B cell (primary cell): ENCODE measurements around the gene CELA2A. TPM values are rescaled to one million over a fixed set of nuclear protein-coding genes. Genes with fewer than 3 reads are reported as not detected.
A peak's percentile ranks its signal among the peaks of the same experiment; 100 is the strongest.

Experiments used
- ATAC-seq: fragments of 200-7000 bp; cut with Tn5 transposase; one replicate; pipeline ENCODE4 v1.10.0; 2021; ENCODE audit warnings: low read depth, mild to moderate bottlenecking, moderate number of reproducible peaks, moderate library complexity
- CTCF ChIA-PET: fragments of 350-600 bp; sonication (Branson Sonifier 250); formaldehyde crosslinking; loops from one replicate; lab custom pipeline; 2021; ENCODE audit warnings: antibody characterized with exemption, inconsistent platforms; lab: Charles Lee
- POLR2A ChIA-PET: fragments of 350-600 bp; sonication (Branson Sonifier 250); formaldehyde crosslinking; loops from one replicate; lab custom pipeline; 2021; ENCODE audit warnings: antibody characterized with exemption; lab: Charles Lee
- DNase-seq: peaks from one replicate; pipeline ENCODE4 v3.0.0; 2013
- H2AFZ ChIP-seq: 2 replicates; pipeline ENCODE4 v1.6.1; 2012; ENCODE audit warnings: mild to moderate bottlenecking, low read depth, low read length; ENCODE audit not compliant: insufficient read depth, poor library complexity, severe bottlenecking
- H3K27ac ChIP-seq, 2 donors: 1 replicate in 1 of 2; 2 replicates in 1 of 2; pipeline ENCODE4 v1.5.1; 2012 to 2013; ENCODE audit warnings: low read length in 2 of 2, mild to moderate bottlenecking in 2 of 2, moderate library complexity in 1 of 2
- H3K27me3 ChIP-seq, 4 experiments: fragments of 200-600 bp in 1 of 4; sonication (generic) in 1 of 4; replicated peaks in 1 of 4; 1 replicate in 2 of 4; 2 replicates in 2 of 4; pipeline versions ENCODE4 v1.6.1 to v1.7.0; 2013 to 2016; ENCODE audit warnings: low read length in 3 of 4, mild to moderate bottlenecking in 2 of 4, mixed read lengths in 1 of 4, moderate library complexity in 1 of 4; ENCODE audit not compliant: insufficient read depth in 4 of 4, control insufficient read depth in 3 of 4; ENCODE audit errors: control extremely low read depth in 1 of 4
- H3K36me3 ChIP-seq, 2 experiments: replicated peaks in 1 of 2; 1 replicate in 1 of 2; 2 replicates in 1 of 2; pipeline versions ENCODE4 v1.6.1 to v1.7.1; 2013; ENCODE audit warnings: low read length in 1 of 2; ENCODE audit not compliant: insufficient read depth in 2 of 2, control insufficient read depth in 1 of 2; ENCODE audit errors: control extremely low read depth in 1 of 2, extremely low read depth in 1 of 2
- H3K4me1 ChIP-seq, 2 donors: fragments of 200-600 bp in 1 of 2; sonication (generic) in 1 of 2; 1 replicate in 1 of 2; 2 replicates in 1 of 2; pipeline versions ENCODE4 v1.5.1 to v1.6.1; 2013 to 2017; ENCODE audit warnings: low read length in 2 of 2; ENCODE audit not compliant: control insufficient read depth in 2 of 2, insufficient read depth in 2 of 2
- H3K4me2 ChIP-seq: replicated peaks from 2 replicates; pipeline ENCODE3; 2012; ENCODE audit warnings: mild to moderate bottlenecking, low read depth, low read length; ENCODE audit not compliant: poor library complexity, severe bottlenecking
- H3K4me3 ChIP-seq, 5 experiments: fragments of 200-600 bp in 1 of 5; sonication (generic) in 1 of 5; 1 replicate in 3 of 5; 2 replicates in 2 of 5; pipeline versions ENCODE4 v1.5.1 to v1.7.0; 2011 to 2016; ENCODE audit warnings: low read length in 4 of 5, mild to moderate bottlenecking in 4 of 5, low read depth in 2 of 5, control low read depth in 1 of 5, moderate library complexity in 1 of 5; ENCODE audit not compliant: insufficient read depth in 1 of 5; ENCODE audit errors: control extremely low read depth in 1 of 5, extremely low read depth in 1 of 5
- H3K79me2 ChIP-seq: fragments of 200-600 bp; sonication (generic); one replicate; pipeline ENCODE4 v1.6.0; 2016; ENCODE audit warnings: low read length; ENCODE audit not compliant: control insufficient read depth, insufficient read depth
- H3K9ac ChIP-seq: fragments of 200-600 bp; sonication (generic); 2 replicates; pipeline ENCODE4 v1.6.1; 2017; ENCODE audit warnings: mild to moderate bottlenecking, low read length, moderate library complexity
- H3K9me3 ChIP-seq, 3 donors: one replicate each; pipeline versions ENCODE4 v1.6.1 to v1.7.1; 2013; ENCODE audit warnings: low read length in 2 of 3; ENCODE audit not compliant: control insufficient read depth in 2 of 3, insufficient read depth in 1 of 3; ENCODE audit errors: control extremely low read depth in 1 of 3
- H4K20me1 ChIP-seq: 2 replicates; pipeline ENCODE4 v1.6.0; 2012; ENCODE audit warnings: mild to moderate bottlenecking, low read length; ENCODE audit not compliant: insufficient read depth, control insufficient read depth, poor library complexity, severe bottlenecking
- H3K27ac Mint-ChIP-seq: one replicate; pipeline ENCODE4 v1.8.0; 2021; ENCODE audit warnings: mixed read lengths
- H3K27me3 Mint-ChIP-seq: one replicate; pipeline ENCODE4 v1.8.0; 2021; ENCODE audit warnings: mixed read lengths
- H3K4me1 Mint-ChIP-seq: one replicate; pipeline ENCODE4 v1.8.0; 2021; ENCODE audit warnings: mixed read lengths
- H3K4me3 Mint-ChIP-seq: one replicate; pipeline ENCODE4 v1.8.0; 2021; ENCODE audit warnings: mixed read lengths
- H3K9me3 Mint-ChIP-seq: one replicate; pipeline ENCODE4 v1.8.0; 2022; ENCODE audit warnings: mixed read lengths; ENCODE audit not compliant: insufficient read depth
- CTCF ChIP-seq: fragments of 200-600 bp; IDR thresholded peaks from one replicate; pipeline ENCODE4 v1.8.0; 2022; ENCODE audit warnings: antibody characterized with exemption, mild to moderate bottlenecking
- EZH2 ChIP-seq: IDR thresholded peaks from 2 replicates; pipeline ENCODE4 v1.6.1; 2012; ENCODE audit warnings: borderline replicate concordance, low read depth, mild to moderate bottlenecking, moderate library complexity, low read length; ENCODE audit not compliant: insufficient read depth, poor library complexity, severe bottlenecking
- WGBS: methylation state at CpG from one replicate; pipeline ENCODE4 v1.1.5; 2013; ENCODE audit warnings: missing lambda C conversion rate; ENCODE audit not compliant: insufficient coverage; 5-methylcytosine and 5-hydroxymethylcytosine counted together
- intact Hi-C: fragments of 100-400 bp; cut with micrococcal nuclease; formaldehyde crosslinking; loops from one replicate; pipeline ENCODE4 v1.10.0; 2022
- polyA plus RNA-seq: library from polyadenylated mRNA; depleted of rRNA; stranded (reverse); fragments of >200 nt; gene quantifications from 2 replicates; pipeline ENCODE4 v1.2.3, GENCODE V29; 2012
- total RNA-seq, 2 donors: library from RNA; stranded (reverse); fragments of 120-200 nt in 1 of 2; gene quantifications; 1 replicate in 1 of 2; 2 replicates in 1 of 2; pipeline versions ENCODE4 v1.2.3 to v1.2.4, GENCODE V29; 2013 to 2022

Gene CELA2A
- total and polyA plus RNA-seq, 2 donors (not counting 1 experiment from before 2014, with no cell fraction given), result not detected

GRCh38 chr1:15501208-15502032 is 44.9 kb downstream of the CELA2A start:
- Histone ChIP-seq H2AFZ (no peak overlapping the region), H3K4me1 (no peaks in the 10 kb centered on the region), H4K20me1 (no peaks in the 10 kb centered on the region), H3K4me3 (no peak overlapping the region), H3K9ac (no peak overlapping the region), H3K27me3 (no peaks in the 10 kb centered on the region), H3K9me3 (peaks cover 0 to 3% (median 0%) of the 10 kb centered on the region in 3 donors), H3K36me3 (peaks cover 0 to 39% of the 10 kb centered on the region in 2 experiments), H3K4me2 (no peak overlapping the region), H3K79me2 (no peaks in the 10 kb centered on the region), H3K27ac (no peak overlapping the region)
- DNase-seq (peak; percentile 58), ATAC-seq (peak; percentile 36)
- H3K4me1 Mint-ChIP-seq, result no peaks in the 10 kb centered on the region
- no peaks in the 10 kb centered on the region for H3K9me3 Mint-ChIP-seq
- WGBS, result 35% methylated on average over 8 of the region's 17 CpGs
- CTCF ChIA-PET, result interaction anchor here (0.8 kb wide), 1 partner anchor 14 kb away, joined by 3 read pairs; no protein-coding TSS in a partner anchor
- no peak overlapping the region for H3K27ac Mint-ChIP-seq
- intact Hi-C loops, result no loop called here
- TF ChIP-seq EZH2 (no peak), CTCF (peak; percentile 79)
- H3K27me3 Mint-ChIP-seq, result no peaks in the 10 kb centered on the region
- no peak overlapping the region for H3K4me3 Mint-ChIP-seq
- POLR2A ChIA-PET, result no interaction called here

DNA sequence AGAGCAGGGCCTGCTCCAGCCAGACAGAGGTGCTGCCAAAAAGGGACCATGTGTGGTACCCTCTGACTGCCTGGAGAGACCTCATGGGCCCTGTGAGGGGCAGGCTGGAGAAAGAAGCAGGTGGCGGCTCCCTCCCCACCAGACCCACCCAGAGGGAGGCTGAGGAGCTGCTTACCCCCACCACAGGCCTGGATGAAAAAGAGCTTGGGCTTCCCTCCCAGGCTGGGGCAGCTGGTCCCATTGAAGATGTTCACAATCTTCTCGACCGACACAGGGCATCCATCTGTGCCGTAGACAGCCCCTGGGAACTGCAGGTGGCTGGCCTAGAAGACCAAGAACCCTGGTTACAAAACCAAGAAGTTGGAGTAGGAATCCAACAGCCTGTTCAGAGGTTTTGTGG is 47.9 kb downstream of the CELA2A start:
- POLR2A ChIA-PET, result interaction anchor here (0.6 kb wide), 1 partner anchor 138 kb away, joined by 3 read pairs; no protein-coding TSS in a partner anchor
- H3K79me2 ChIP-seq, result peaks cover 4% of the 10 kb centered on the region
- Mint-ChIP-seq H3K27ac (no peak overlapping the region), H3K27me3 (no peaks in the 10 kb centered on the region), H3K4me3 (no peak overlapping the region), H3K4me1 (peaks cover 8% of the 10 kb centered on the region), H3K9me3 (no peaks in the 10 kb centered on the region)
- TF ChIP-seq CTCF (no peak), EZH2 (no peak)
- no peak overlapping the region for H3K4me3 ChIP-seq
- ATAC-seq, result no peak
- H3K9ac ChIP-seq, result no peak overlapping the region
- no peak overlapping the region for H2AFZ ChIP-seq
- no peaks in the 10 kb centered on the region for H4K20me1 ChIP-seq
- DNase-seq, result no peak
- intact Hi-C loops, result no loop called here
- no peaks in the 10 kb centered on the region for H3K9me3 ChIP-seq
- no peaks in the 10 kb centered on the region for H3K27me3 ChIP-seq
- H3K27ac ChIP-seq, result no peak overlapping the region
- H3K4me1 ChIP-seq, result no peaks in the 10 kb centered on the region
- CTCF ChIA-PET, result no interaction called here
- H3K4me2 ChIP-seq, result no peak overlapping the region
- WGBS, result 100% methylated on average over 3 of the region's 4 CpGs
- H3K36me3 ChIP-seq, result peaks cover 0 to 44% of the 10 kb centered on the region in 2 experiments
